GM23248 (cell line): ENCODE measurements around the gene SMS. TPM values are rescaled to one million over a fixed set of nuclear protein-coding genes. Genes with fewer than 3 reads are reported as not detected.

Source experiments
- DNase-seq: peaks from one replicate; pipeline ENCODE4 v3.0.0-alpha.2; 2015
- H2AFZ ChIP-seq: fragments of 200-600 bp; sonication (generic); 2 replicates; pipeline ENCODE4 v1.6.1; 2016; ENCODE audit warnings: antibody characterized with exemption
- H3F3A ChIP-seq: fragments of 200-600 bp; sonication (generic); 2 replicates; pipeline ENCODE4 v1.6.1; 2016; ENCODE audit warnings: mild to moderate bottlenecking, antibody characterized with exemption, mixed run types; ENCODE audit not compliant: insufficient read depth
- H3K27ac ChIP-seq: fragments of 200-600 bp; sonication (generic); 2 replicates; pipeline ENCODE4 v1.5.1; 2016; ENCODE audit warnings: mild to moderate bottlenecking
- H3K27me3 ChIP-seq: fragments of 200-600 bp; sonication (generic); replicated peaks from 2 replicates; pipeline ENCODE4 v1.6.1; 2016; ENCODE audit warnings: mild to moderate bottlenecking; ENCODE audit not compliant: insufficient read depth
- H3K36me3 ChIP-seq: fragments of 200-600 bp; sonication (generic); 2 replicates; pipeline ENCODE4 v1.6.1; 2016; ENCODE audit warnings: low read depth, mild to moderate bottlenecking
- H3K4me1 ChIP-seq: fragments of 200-600 bp; sonication (generic); 2 replicates; pipeline ENCODE4 v1.6.1; 2016; ENCODE audit warnings: mild to moderate bottlenecking; ENCODE audit not compliant: insufficient read depth
- H3K4me2 ChIP-seq: fragments of 200-600 bp; sonication (generic); one replicate; pipeline ENCODE4 v1.6.1; 2016; ENCODE audit warnings: mild to moderate bottlenecking; ENCODE audit not compliant: unreplicated experiment
- H3K4me3 ChIP-seq: fragments of 200-600 bp; sonication (generic); 2 replicates; pipeline ENCODE4 v1.5.1; 2016; ENCODE audit warnings: mild to moderate bottlenecking
- H3K79me2 ChIP-seq: fragments of 200-600 bp; sonication (generic); 2 replicates; pipeline ENCODE4 v1.6.1; 2016; ENCODE audit warnings: mild to moderate bottlenecking; ENCODE audit not compliant: insufficient read depth
- H3K9ac ChIP-seq: fragments of 200-600 bp; sonication (generic); 2 replicates; pipeline ENCODE4 v1.6.1; 2016; ENCODE audit warnings: mild to moderate bottlenecking
- H3K9me2 ChIP-seq: fragments of 200-600 bp; sonication (generic); 2 replicates; pipeline ENCODE4 v1.6.1; 2016; ENCODE audit warnings: mixed run types, mild to moderate bottlenecking, moderate library complexity; ENCODE audit not compliant: insufficient read depth
- H3K9me3 ChIP-seq: fragments of 200-600 bp; sonication (generic); one replicate; pipeline ENCODE4 v1.6.1; 2017; ENCODE audit warnings: low read depth
- H4K20me1 ChIP-seq: fragments of 200-600 bp; sonication (generic); 2 replicates; pipeline ENCODE4 v1.6.0; 2016; ENCODE audit not compliant: insufficient read depth
- EZH2 ChIP-seq: fragments of 200-600 bp; sonication (generic); IDR thresholded peaks from 2 replicates; pipeline ENCODE4 v1.6.1; 2018; ENCODE audit warnings: antibody characterized with exemption, mild to moderate bottlenecking; ENCODE audit not compliant: insufficient read depth, poor library complexity, severe bottlenecking
- EZH2phosphoT487 ChIP-seq: fragments of 200-600 bp; sonication (generic); IDR thresholded peaks from 2 replicates; pipeline ENCODE4 v1.6.1; 2018; ENCODE audit warnings: antibody characterized with exemption, moderate library complexity, mild to moderate bottlenecking, low read depth; ENCODE audit not compliant: insufficient read depth
- WGBS, 2 experiments: methylation state at CpG; one replicate each; pipeline ENCODE4 v1.1.6; 2015 to 2017; ENCODE audit warnings: low lambda C conversion rate in 2 of 2, low coverage in 1 of 2; ENCODE audit errors: missing lambda C conversion rate in 2 of 2; 5-methylcytosine and 5-hydroxymethylcytosine counted together
- in situ Hi-C: fragments of 300-500 bp; cut with MboI; formaldehyde crosslinking; loops from 2 replicates; pipeline ENCODE4 v1.15.0; 2020
- polyA plus RNA-seq: library from polyadenylated mRNA; unstranded; fragments of >200 nt; fragmentation: Nextera tagmentation; extraction: Ambion mirVana; gene quantifications from 2 replicates; pipeline ENCODE4 v1.2.1, GENCODE V29; 2016
- total RNA-seq: library from RNA; depleted of rRNA; stranded (reverse); fragments of >200 nt; shearing (Covaris generic); gene quantifications from 2 replicates; pipeline ENCODE4 v1.2.3, GENCODE V29; 2014; rRNA removed

Gene SMS
- total and polyA plus RNA-seq, 2 experiments from 2014 or later, result 156 to 162 TPM

DNA sequence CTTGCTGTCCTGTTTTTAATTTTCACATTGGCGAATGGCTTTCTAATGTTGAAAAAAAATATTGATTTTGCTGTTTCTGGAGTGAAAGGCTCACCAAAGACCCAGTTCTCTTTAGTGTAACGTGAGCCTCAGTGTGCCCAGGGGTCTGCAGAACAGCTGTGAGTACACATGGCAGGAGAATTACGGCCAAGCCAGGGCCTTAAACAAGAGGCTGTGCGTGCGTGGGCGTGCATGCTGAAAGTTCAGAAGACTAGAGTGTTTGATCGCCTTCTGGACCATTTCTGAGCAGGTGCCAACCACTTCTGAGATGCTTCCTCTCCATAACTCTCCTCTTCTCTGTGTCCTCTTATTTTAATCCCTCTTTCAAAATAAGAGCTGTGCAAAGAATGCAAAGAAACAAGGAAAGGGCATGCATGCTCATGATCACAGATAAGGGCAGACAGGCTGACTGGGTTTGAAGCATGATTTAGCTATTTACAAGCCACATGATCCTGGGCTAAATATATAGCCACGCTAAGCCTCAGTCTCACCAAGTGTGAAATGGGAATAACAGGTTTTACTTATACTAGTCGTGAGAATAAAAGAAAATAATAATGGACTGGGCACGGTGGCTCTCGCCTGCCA, 101.5 kb downstream of the SMS start:
- H3K36me3 ChIP-seq, result no peaks in the 10 kb centered on the region
- no peak overlapping the region for H3K27ac ChIP-seq
- H3K4me2 ChIP-seq, result no peak overlapping the region
- DNase-seq, result no peak
- no peaks in the 10 kb centered on the region for H3K9me2 ChIP-seq
- 37 to 41% methylated on average over 10 to 11 of the region's 11 CpGs for WGBS, 2 experiments
- H3K4me1 ChIP-seq, result no peaks in the 10 kb centered on the region
- no peak overlapping the region for H3K9ac ChIP-seq
- H2AFZ ChIP-seq, result no peak overlapping the region
- no peaks in the 10 kb centered on the region for H3K9me3 ChIP-seq
- H4K20me1 ChIP-seq, result no peaks in the 10 kb centered on the region
- H3K4me3 ChIP-seq, result no peak overlapping the region
- TF ChIP-seq EZH2phosphoT487, result no peak
- TF ChIP-seq EZH2, result no peak
- H3K79me2 ChIP-seq, result no peaks in the 10 kb centered on the region
- H3F3A ChIP-seq, result no peaks in the 10 kb centered on the region
- no peaks in the 10 kb centered on the region for H3K27me3 ChIP-seq
- in situ Hi-C loops, result no loop called here

DNA sequence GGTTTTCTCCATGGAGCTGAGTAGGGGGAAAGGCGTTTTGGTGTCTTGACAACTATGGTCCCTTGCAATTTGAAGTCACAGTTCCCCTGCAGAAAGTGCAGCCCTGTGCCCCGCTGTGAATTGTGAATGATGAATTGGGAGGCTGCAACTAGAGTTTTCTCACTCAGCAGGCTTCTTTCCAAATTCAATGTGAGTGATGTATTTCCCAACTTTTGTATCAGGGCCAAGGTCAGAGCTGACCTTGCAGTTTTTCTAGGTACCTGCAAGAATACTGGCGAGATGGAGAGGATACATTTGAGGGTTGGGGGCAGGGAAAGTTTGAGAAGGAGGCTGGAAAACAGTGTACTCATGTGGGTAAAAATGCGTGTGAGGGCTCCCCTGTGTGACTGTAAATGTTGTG, 103.4 kb downstream of the SMS start:
- Histone ChIP-seq H3K9me3 (no peaks in the 10 kb centered on the region), H4K20me1 (no peaks in the 10 kb centered on the region), H3K27me3 (no peaks in the 10 kb centered on the region), H3K36me3 (no peaks in the 10 kb centered on the region), H3K9ac (no peak overlapping the region), H3K4me3 (no peak overlapping the region), H2AFZ (no peak overlapping the region), H3K27ac (no peak overlapping the region), H3K79me2 (no peaks in the 10 kb centered on the region), H3K9me2 (no peaks in the 10 kb centered on the region), H3K4me2 (no peak overlapping the region), H3K4me1 (no peaks in the 10 kb centered on the region), H3F3A (no peaks in the 10 kb centered on the region)
- 65 to 67% methylated on average over 4 of the region's 4 CpGs for WGBS, 2 experiments
- DNase-seq, result no peak
- in situ Hi-C loops, result no loop called here
- TF ChIP-seq EZH2 (no peak), EZH2phosphoT487 (no peak)

Other genes starting within 250 kb of the SMS start
- not detected in 2 replicates for gene SMPX, start 182.6 kb upstream of the SMS start, total RNA-seq
- not detected in 2 replicates for gene SMPX, start 182.6 kb upstream of the SMS start, polyA plus RNA-seq
- gene MBTPS2, start 101.1 kb upstream of the SMS start, total RNA-seq, result 9.2 and 11.7 TPM in 2 replicates
- 24.0 and 25.5 TPM in 2 replicates for gene MBTPS2, start 101.1 kb upstream of the SMS start, polyA plus RNA-seq
- 0.38 and 1.4 TPM in 2 replicates for gene YY2, start 84.7 kb upstream of the SMS start, total RNA-seq
- gene YY2, start 84.7 kb upstream of the SMS start, polyA plus RNA-seq, result 1.5 and 1.9 TPM in 2 replicates
- gene PHEX, start 91.6 kb downstream of the SMS start, total RNA-seq, result 0.63 and 0.65 TPM in 2 replicates
- gene PHEX, start 91.6 kb downstream of the SMS start, polyA plus RNA-seq, result 0.49 and 0.64 TPM in 2 replicates